Ovary (tissue), 3 donors: ENCODE data around the gene SURF4.

Experiments
- EP300 ChIP-seq: sonication (generic); formaldehyde crosslinking; IDR thresholded peaks from one replicate; pipeline ENCODE4 v1.6.1; 2017; ENCODE audit warnings: antibody characterized with exemption
- POLR2A ChIP-seq: fragments of 450-650 bp; IDR thresholded peaks from one replicate; pipeline ENCODE4 v1.6.1; 2017; ENCODE audit warnings: antibody characterized with exemption, mild to moderate bottlenecking, moderate library complexity
- TF ChIP-seq, protein P1 (sequence below), 3 donors: fragments of 450-650 bp in 2 of 3; fragments of 200-600 bp in 1 of 3; IDR thresholded peaks; one replicate each; pipeline versions ENCODE4 v1.5.1 to v1.8.0; 2016 to 2022; ENCODE audit warnings: antibody characterized with exemption in 3 of 3, mild to moderate bottlenecking in 1 of 3
- donor health status: DM: no; HTN: no; CAD: no.

DNA sequence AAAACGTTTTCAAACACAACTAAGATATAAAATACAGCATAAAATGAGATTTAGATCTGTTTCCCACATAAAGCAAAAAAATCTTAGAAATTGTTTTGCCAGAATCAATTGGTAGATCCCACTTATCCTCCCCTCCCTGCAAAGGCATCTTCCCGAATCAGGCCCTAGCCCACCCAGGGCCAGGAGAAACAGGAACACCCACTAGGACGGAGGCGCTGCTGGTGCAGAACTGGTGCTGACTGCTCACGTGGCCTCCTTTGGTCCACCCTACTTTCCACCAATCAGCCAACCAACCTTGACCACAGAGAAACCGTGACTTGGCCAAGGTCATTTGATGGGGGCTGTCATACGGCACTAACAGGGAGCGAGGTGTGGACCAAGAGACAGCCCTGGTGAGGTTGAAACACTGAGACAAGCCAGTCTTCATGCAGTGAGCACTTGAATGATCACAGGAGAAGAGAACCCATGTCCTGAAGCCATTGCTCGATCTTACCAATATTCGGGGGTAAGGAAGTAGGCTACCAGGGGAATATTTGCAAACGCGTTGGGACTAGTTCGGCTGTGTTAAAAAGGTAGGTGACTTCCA lies 14.3 kb downstream of the SURF4 start:
- TF ChIP-seq, protein P1, sequence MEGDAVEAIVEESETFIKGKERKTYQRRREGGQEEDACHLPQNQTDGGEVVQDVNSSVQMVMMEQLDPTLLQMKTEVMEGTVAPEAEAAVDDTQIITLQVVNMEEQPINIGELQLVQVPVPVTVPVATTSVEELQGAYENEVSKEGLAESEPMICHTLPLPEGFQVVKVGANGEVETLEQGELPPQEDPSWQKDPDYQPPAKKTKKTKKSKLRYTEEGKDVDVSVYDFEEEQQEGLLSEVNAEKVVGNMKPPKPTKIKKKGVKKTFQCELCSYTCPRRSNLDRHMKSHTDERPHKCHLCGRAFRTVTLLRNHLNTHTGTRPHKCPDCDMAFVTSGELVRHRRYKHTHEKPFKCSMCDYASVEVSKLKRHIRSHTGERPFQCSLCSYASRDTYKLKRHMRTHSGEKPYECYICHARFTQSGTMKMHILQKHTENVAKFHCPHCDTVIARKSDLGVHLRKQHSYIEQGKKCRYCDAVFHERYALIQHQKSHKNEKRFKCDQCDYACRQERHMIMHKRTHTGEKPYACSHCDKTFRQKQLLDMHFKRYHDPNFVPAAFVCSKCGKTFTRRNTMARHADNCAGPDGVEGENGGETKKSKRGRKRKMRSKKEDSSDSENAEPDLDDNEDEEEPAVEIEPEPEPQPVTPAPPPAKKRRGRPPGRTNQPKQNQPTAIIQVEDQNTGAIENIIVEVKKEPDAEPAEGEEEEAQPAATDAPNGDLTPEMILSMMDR (IDR thresholded peaks at IDR 0.05): no peak
- TF ChIP-seq EP300: no peak
- no peak for TF ChIP-seq POLR2A
